Stimulated activated CD4-positive, alpha-beta T cell treated with anti-CD3 and anti-CD28 coated beads, Interleukin-4, amount 100 ng/mL, for 1 hour (primary cell): ENCODE measurements around the gene NQO2.
A peak's percentile ranks its signal among the peaks of the same experiment; 100 is the strongest.
"Not testable (repeated sequence)": the region's sequence is repeated elsewhere in the genome, so short reads cannot be mapped to it uniquely, and the experiment has no call there.

Source experiments
- DNase-seq: peaks from one replicate; pipeline ENCODE4 v3.0.0-alpha.2; 2020

The NQO2 gene

GRCh38 chr6:2990248-2990931 is 9.3 kb upstream of the NQO2 start:
- DNase-seq: no peak

DNA sequence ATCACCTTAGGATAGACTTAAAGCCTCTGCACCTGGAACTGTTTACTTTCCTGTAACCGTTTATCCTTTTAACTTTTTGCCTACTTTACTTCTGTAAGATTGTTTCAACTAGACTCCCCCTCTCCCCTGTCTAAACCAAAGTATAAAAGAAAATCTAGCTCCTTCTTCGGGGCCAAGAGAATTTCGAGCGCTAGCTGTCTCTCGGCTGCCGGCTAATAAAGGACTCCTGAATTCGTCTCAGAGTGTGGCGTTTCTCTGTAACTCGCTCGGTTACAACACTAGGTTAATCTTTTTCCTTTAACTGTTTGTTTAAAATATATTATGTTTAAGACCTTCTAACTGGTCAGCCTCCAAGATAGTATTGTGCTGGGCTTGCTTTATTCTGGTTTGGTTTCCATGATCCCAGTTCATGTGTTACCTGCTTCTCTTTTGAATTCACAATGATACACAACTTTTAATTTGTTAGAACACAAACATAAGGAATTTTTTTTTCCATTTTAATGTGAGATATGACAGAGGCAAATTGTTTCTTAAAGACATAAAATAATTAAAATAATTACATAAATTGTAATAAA is 8.7 kb upstream of the NQO2 start:
- no peak for DNase-seq

DNA sequence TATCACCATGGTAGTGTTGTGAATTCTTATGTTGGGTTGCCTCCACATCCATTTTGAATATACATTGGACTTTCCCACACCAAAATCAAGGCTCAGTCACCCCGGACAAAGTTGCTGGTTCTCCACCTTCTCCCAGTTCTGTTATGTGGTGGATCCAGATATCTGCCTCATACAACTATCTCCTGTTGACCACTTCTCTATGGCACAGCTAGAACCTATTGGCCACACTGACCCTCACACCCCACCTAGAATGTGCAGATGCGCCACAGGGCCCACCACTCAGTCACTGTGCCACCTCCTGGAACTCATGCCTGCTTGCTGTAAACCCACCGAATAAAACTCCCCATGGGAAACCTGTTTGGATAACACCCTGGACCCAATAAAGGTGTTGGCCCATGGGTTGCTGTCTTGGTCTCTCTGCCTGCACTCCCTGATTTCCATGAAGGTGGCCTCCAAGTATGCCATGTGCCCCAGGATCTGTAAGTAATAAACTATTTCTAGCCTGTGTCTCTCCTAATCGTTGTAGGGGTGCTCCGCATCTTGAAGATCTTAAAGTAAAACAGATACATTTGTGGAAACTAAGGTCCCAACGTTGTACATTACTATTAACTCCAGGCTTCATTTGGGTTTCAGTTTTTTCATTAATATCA is 7.2 kb upstream of the NQO2 start:
- DNase-seq: no peak

DNA sequence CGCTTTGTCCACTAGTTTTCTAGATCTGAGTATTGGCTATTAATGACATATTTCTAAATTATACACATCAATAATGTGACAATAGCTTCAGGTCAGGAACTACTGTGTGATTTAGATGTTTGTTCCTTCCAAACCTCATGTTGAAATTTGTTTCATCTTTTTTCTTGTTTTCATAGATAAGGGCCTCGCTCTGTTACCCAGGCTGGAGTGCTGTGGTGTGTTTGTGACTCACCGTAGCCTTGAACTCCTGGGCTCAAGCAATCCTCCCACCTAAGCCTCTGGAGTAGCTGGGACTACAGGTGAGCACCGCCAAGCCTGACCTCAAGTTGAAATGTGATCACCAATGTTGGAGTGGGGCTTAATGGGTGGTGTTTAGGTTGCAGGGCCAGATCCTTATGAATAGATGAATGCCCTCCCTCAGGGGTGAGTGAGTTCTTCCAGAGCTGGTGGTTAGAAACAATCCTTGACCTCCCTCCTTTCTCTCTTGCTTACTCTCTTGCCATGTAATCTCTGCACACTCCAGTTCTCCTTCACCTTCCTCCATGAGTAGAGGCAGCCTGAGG is 5.9 kb upstream of the NQO2 start:
- no peak for DNase-seq

DNA sequence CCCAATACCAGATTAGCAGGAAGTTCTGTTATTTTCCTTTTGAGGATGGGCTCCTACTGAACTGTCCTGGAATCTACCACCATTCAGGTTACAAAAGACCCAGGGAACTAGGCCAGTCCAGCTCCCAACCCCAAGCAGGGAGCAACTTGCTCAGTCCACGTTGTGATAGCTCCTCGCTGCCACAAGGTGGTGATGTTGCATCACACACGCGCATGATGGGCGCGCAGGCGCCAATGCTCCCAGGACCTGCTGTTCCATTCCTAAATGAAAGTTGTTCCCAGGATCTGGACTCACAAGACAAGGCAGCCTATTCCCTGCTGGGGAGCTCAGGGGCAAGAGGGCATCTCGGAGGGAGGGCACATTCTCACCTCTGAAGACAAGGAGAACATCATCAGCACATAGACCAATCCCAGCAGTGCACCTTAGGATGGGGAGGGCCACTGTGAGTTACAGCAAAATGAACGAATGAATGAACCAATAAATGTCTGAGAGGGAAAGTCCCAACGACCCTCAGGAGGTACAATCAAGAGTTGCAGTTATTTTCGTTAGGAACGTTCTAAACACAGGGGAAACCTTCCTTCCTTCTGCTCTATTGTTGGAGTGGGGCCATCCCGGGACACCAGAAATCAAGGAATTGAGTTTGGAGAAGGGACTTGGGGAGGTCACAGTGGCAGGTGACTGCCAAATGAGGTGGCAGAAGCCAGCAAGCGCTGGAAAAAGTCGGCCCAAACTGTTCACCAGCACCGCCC is 1.3 kb upstream of the NQO2 start:
- DNase-seq: peak; percentile 29

GRCh38 chr6:2998998-2999617 is 586 bp upstream of the NQO2 start:
- DNase-seq: peak; percentile 15

DNA sequence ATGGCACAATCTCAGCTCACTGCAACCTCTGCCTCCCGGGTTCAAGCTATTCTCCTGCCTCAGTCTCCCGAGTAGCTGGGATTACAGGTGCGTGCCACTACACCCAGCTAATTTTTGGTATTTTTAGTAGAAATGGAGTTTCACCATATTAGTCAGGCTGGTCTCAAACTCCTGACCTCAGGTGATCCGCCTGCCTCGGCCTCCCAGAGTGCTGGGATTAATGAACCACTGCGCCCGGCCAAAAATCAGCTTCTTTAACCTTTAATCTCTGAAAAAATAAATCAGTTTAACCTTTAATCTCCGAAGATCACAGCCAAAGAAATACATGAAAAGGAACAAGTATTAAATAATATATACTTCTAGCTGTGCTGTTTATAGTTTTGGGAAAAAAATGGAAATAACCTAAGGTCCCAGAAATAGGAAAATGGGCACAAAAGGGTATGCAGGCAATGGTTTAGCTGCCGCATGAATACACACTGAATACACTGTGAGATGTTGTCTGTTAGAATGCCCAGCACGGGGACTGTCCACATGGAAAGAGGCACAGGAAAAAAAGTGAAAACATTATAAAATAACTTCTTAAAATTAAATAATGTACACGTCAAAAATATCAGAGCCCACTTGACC is 1.6 kb downstream of the NQO2 start:
- no peak for DNase-seq

- DNase-seq: no peak
Measured at GRCh38 chr6:3001773-3002293, 2.1 kb downstream of the NQO2 start.

DNA sequence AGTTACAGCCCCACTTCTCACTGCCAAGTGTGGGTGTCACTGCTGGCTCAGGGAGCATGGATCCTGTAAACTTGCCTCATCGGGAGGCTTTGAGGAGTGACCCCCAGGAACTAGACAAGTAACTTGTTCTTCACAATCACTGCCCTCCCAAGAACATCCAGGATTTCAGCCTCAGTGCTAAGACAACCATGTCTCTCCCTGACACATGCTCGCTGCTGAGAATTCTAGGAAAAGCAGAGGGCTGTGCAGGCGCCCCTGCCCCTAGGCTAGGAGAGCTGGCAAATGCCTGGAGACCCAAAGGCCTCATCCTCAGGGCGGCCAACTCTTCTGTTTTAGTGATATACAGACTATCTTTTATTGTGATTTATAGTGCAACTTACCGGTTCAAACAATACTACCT is 3.5 kb downstream of the NQO2 start:
- not testable (repeated sequence) for DNase-seq

- no peak for DNase-seq
Measured at GRCh38 chr6:3005077-3005476, 5.4 kb downstream of the NQO2 start.

- no peak for DNase-seq
Measured at GRCh38 chr6:3005874-3006273, 6.2 kb downstream of the NQO2 start.

- DNase-seq: no peak
Measured at GRCh38 chr6:3006476-3006875, 6.8 kb downstream of the NQO2 start.

- DNase-seq: no peak
Measured at GRCh38 chr6:3007571-3007970, 7.9 kb downstream of the NQO2 start.

DNA sequence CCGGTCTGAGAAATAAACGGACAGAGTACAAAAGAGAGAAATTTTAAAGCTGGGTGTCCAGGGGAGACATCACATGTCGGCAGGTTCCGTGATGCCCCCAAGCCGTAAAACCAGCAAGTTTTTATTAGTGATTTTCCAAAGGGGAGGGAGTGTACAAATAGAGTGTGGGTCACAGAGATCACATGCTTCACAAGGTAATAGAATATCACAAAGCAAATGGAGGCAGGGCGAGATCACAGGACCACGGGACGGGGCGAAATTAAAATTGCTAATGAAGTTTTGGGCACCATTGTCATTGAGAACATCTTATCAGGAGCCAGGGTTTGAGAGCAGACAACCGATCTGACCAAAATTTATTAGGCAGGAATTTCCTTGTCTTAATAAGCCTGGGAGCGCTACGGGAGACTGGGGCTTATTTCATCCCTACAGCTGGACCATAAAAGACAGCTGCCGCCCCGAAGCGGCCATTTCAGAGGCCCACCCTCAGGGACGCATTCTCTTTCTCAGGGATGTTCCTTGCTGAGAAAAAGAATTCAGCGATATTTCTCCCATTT is 9.1 kb downstream of the NQO2 start:
- not testable (repeated sequence) for DNase-seq

- no peak for DNase-seq
Measured at GRCh38 chr6:3009930-3010329, 10.2 kb downstream of the NQO2 start.

DNA sequence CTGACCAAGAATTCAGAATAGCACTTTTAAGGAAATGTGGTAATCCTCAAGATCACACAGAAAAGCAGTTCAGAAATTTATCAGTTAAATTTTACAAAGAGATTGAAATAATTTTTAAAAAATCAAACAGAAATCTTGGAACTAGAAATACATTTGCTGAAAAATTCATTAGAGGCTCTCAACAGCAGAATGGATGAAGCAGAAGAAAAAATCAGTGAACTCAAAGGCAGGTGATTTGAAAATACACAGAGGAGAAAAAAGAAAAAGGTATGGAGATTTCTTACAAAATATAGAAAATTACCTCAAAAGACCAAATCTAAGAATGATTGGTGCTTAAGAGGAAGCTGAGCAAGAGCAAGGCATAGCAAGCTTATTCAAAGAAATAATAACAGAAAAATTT is 11.5 kb downstream of the NQO2 start:
- no peak for DNase-seq

DNA sequence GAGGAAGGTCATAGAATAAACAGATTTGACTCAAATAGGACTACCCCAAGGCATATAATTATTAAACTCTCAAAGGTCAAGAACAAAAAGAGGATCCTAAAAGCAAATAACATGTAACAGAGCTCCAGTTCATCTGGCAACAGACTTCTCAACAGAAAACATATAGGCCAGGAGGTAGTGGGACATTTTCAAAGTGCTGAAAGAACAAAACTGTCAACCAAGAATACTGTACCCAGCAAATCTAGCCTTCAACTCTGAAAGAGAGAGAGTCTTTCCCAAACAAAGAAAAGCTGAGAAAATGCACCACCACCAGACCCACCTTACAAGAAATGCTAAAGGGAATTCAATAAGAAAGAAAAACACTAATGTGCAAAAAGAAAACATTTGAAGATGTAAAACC is 11.9 kb downstream of the NQO2 start:
- no peak for DNase-seq

DNA sequence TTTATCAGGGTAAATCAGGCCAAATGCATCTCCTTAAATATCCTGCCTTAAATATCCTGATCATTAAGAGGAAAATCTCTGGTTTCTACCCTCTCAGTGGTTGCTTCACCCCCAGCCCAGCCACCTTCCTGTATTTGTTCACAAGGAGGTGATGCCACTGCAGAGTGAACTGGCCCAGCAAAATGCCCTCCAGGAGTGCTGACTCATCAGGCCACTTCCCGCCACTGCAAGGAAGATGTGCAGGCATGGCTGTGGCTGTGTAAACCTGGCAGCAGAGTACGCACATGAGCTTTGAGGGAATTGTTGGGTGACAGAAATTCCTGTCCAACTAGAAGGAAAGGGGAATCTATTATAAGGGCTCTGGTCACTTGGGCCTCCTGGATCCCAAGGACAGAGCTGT is 13.8 kb downstream of the NQO2 start:
- DNase-seq: no peak

- DNase-seq: no peak
Measured at GRCh38 chr6:3013901-3014674, 14.4 kb downstream of the NQO2 start.

- no peak for DNase-seq
Measured at GRCh38 chr6:3014675-3015066, 15.0 kb downstream of the NQO2 start.

GRCh38 chr6:3015144-3015543 is 15.4 kb downstream of the NQO2 start:
- DNase-seq: no peak
